Epithelial cell of proximal tubule (primary cell): Measurements from ENCODE around the gene FAM3C. TPM values are rescaled to one million over a fixed set of nuclear protein-coding genes. Genes with fewer than 3 reads are reported as not detected.

ENCODE experiments used
- DNase-seq: peaks from one replicate; pipeline ENCODE4 v3.0.0-alpha.2; 2011; ENCODE audit warnings: low read depth
- H3K4me3 ChIP-seq: 2 replicates; pipeline ENCODE4 v1.5.1; 2011; ENCODE audit warnings: low read depth, mild to moderate bottlenecking, low read length
- total RNA-seq: library from RNA; depleted of rRNA; stranded (reverse); fragments of >200 nt; gene quantifications from 2 replicates; pipeline ENCODE4 v1.2.3, GENCODE V29; 2015
- TF ChIP-seq, protein P1 (sequence below): conservative IDR thresholded peaks from 2 replicates; pipeline ENCODE4 v1.5.1; 2012; ENCODE audit warnings: low read depth, mild to moderate bottlenecking, low read length

FAM3C gene
- total RNA-seq, 1 donor from 2014 or later = 134 TPM

GRCh38 chr7:121390617-121391016, 5.5 kb downstream of the FAM3C start:
- DNase-seq = no peak
- TF ChIP-seq, protein P1, sequence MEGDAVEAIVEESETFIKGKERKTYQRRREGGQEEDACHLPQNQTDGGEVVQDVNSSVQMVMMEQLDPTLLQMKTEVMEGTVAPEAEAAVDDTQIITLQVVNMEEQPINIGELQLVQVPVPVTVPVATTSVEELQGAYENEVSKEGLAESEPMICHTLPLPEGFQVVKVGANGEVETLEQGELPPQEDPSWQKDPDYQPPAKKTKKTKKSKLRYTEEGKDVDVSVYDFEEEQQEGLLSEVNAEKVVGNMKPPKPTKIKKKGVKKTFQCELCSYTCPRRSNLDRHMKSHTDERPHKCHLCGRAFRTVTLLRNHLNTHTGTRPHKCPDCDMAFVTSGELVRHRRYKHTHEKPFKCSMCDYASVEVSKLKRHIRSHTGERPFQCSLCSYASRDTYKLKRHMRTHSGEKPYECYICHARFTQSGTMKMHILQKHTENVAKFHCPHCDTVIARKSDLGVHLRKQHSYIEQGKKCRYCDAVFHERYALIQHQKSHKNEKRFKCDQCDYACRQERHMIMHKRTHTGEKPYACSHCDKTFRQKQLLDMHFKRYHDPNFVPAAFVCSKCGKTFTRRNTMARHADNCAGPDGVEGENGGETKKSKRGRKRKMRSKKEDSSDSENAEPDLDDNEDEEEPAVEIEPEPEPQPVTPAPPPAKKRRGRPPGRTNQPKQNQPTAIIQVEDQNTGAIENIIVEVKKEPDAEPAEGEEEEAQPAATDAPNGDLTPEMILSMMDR = no peak
- no peak overlapping the region for H3K4me3 ChIP-seq

- no peak overlapping the region for H3K4me3 ChIP-seq
- TF ChIP-seq, protein P1 = no peak
- DNase-seq = no peak
Observed at GRCh38 chr7:121390109-121390508, 6.0 kb downstream of the FAM3C start.

DNA sequence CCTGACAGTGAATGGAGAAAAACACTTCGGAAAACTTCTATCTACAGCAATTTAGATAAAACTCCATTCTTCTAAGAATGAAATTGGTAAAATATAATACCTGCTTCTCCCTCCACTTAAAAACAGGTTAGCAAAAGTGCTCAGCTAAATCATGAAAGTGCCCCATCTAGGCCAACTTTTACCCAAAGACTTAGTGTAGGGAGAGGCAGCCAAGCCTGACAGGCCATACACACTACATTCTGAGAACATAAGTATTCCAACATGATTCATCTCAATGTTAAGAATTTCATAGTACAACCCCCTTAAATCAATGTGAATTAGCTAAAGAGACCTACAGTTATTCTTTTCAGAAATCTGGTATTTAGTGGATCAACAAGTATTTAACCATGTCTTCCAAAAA, 7.2 kb downstream of the FAM3C start:
- TF ChIP-seq, protein P1 = no peak
- no peak for DNase-seq
- no peak overlapping the region for H3K4me3 ChIP-seq

GRCh38 chr7:121385800-121386179, 10.3 kb downstream of the FAM3C start:
- DNase-seq = no peak
- TF ChIP-seq, protein P1 = no peak

GRCh38 chr7:121385056-121385799, 10.9 kb downstream of the FAM3C start:
- TF ChIP-seq, protein P1 = no peak
- no peak for DNase-seq
- H3K4me3 ChIP-seq = no peak overlapping the region

More at GRCh38 chr7:121385800-121386179, 10.3 kb downstream of the FAM3C start:
- no peak overlapping the region for H3K4me3 ChIP-seq

- DNase-seq = no peak
- TF ChIP-seq, protein P1 = no peak
Observed at GRCh38 chr7:121384265-121384664, 11.8 kb downstream of the FAM3C start.

More at GRCh38 chr7:121384265-121384664, 11.8 kb downstream of the FAM3C start:
- H3K4me3 ChIP-seq = no peak overlapping the region
